Right atrium auricular region (tissue), 2 donors: ENCODE data around the gene ALG12. TPM values are rescaled to one million over a fixed set of nuclear protein-coding genes. Genes with fewer than 3 reads are reported as not detected.
A peak's percentile ranks its signal among the peaks of the same experiment; 100 is the strongest.

Source experiments
- DNase-seq: peaks from one replicate; pipeline ENCODE4 v3.0.0-alpha.2; 2019; ENCODE audit warnings: low spot score
- H3K27ac ChIP-seq, 2 donors: fragments of 200-600 bp; sonication (generic); 1 replicate in 1 of 2; 2 replicates in 1 of 2; pipeline ENCODE4 v1.5.1; 2016 to 2019
- H3K27me3 ChIP-seq, 2 donors: fragments of 200-600 bp; sonication (generic); one replicate each; pipeline versions ENCODE4 v1.5.1 to v1.6.0; 2017 to 2019
- H3K36me3 ChIP-seq: fragments of 200-600 bp; sonication (generic); one replicate; pipeline ENCODE4 v1.5.1; 2016
- H3K4me1 ChIP-seq, 2 donors: fragments of 200-600 bp; sonication (generic); one replicate each; pipeline versions ENCODE4 v1.5.1 to v1.6.0; 2017 to 2019
- H3K4me3 ChIP-seq, 2 donors: fragments of 200-600 bp; sonication (generic); 1 replicate in 1 of 2; 2 replicates in 1 of 2; pipeline ENCODE4 v1.5.1; 2017 to 2019; ENCODE audit warnings: mild to moderate bottlenecking in 1 of 2, moderate library complexity in 1 of 2
- H3K9me3 ChIP-seq, 2 donors: fragments of 200-600 bp; sonication (generic); one replicate each; pipeline ENCODE4 v1.5.1; 2019
- total RNA-seq, 2 donors: library from RNA; depleted of rRNA; stranded (reverse); fragments of >200 nt; gene quantifications; one replicate each; pipeline ENCODE4 v1.1.0, GENCODE V29; 2016
- TF ChIP-seq, protein P1 (sequence below), 2 donors: fragments of 200-600 bp; sonication (generic); IDR thresholded peaks; one replicate each; pipeline ENCODE4 v1.5.1; 2019; ENCODE audit warnings: antibody characterized with exemption in 2 of 2

ALG12 gene
- total RNA-seq, 2 donors from 2014 or later: 19.7 to 19.8 TPM

DNA sequence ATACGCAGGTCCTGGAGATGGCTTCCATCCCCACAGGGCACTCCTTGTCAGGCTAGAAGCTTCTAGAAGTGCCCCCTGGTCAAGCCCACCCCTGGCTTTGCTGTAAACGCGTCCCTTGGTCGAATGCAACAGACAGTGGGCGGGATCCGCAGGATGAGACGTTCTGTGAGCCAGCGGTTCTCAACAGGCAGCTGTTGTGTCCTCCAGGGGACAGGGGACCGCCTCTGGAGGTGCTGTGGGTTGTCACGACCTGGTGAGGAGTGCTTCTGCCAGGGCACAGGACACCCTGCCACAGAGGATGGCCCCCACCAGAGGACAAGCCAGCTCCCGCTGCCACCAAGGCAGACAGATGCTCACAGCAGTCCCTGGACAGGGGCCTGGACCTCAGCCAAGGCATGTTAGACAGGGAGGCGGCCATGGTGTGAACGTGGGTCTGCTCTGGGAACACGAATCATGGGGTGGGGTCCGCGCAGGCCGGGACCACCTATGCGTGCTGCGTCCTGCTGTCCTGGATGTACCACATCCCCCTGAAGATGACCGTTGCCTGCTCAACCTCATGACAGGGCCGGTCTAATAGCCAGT lies 11.8 kb upstream of the ALG12 start:
- Histone ChIP-seq H3K27me3 (peaks cover 0 to 4% of the 10 kb centered on the region in 2 donors), H3K27ac (no peak overlapping the region), H3K4me1 (peaks cover 0 to 61% of the 10 kb centered on the region in 2 donors), H3K4me3 (no peak overlapping the region), H3K36me3 (peaks cover 11% of the 10 kb centered on the region), H3K9me3 (no peaks in the 10 kb centered on the region)
- DNase-seq: no peak
- TF ChIP-seq, protein P1, sequence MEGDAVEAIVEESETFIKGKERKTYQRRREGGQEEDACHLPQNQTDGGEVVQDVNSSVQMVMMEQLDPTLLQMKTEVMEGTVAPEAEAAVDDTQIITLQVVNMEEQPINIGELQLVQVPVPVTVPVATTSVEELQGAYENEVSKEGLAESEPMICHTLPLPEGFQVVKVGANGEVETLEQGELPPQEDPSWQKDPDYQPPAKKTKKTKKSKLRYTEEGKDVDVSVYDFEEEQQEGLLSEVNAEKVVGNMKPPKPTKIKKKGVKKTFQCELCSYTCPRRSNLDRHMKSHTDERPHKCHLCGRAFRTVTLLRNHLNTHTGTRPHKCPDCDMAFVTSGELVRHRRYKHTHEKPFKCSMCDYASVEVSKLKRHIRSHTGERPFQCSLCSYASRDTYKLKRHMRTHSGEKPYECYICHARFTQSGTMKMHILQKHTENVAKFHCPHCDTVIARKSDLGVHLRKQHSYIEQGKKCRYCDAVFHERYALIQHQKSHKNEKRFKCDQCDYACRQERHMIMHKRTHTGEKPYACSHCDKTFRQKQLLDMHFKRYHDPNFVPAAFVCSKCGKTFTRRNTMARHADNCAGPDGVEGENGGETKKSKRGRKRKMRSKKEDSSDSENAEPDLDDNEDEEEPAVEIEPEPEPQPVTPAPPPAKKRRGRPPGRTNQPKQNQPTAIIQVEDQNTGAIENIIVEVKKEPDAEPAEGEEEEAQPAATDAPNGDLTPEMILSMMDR (IDR thresholded peaks at IDR 0.05): no peak

DNA sequence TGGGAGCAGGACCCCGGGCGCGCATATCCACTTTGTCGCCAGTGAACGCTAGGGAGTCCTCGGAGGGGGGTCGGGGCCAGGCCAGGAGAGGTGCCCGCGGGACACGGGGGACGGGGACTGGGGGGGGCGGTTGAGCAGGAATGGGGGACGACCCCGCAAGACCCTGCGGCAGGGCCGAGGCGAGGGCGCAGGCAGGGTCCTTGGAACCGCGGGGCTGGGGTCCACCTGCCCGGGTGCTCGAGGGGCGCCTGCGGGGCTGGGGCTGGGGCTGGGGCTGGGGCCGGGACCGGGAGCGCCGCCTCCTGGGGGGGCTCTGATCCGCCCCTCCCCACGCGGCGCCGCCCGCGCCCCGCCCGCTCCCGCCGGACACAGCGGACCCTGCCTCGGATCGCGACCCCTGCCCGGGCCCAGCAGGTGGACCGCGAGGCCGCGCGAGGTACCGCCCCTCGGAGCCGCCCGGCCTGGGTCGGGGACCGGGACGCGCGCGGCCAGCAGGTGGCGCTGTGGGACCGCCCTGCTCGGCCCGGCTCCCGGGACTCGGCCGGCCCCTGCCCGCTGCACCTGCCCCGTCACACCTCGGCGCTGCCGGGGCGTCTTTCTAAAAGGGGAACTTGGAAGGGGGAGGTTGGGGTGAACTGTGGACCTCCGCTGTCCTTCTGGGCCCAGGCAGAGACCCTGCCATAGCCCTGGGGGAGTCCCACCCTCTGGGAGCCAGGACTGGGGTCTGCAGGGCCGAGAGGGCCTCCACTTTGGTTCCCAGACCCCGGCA lies 11.2 kb upstream of the ALG12 start:
- peaks cover 0 to 54% of the 10 kb centered on the region in 2 donors for H3K4me1 ChIP-seq
- DNase-seq: no peak
- no peaks in the 10 kb centered on the region for H3K9me3 ChIP-seq
- H3K36me3 ChIP-seq: peaks cover 11% of the 10 kb centered on the region
- H3K27ac ChIP-seq: no peak overlapping the region
- H3K4me3 ChIP-seq: peak overlapping the region in 1 of 2 donors; percentile 18
- peaks cover 0 to 4% of the 10 kb centered on the region in 2 donors for H3K27me3 ChIP-seq
- TF ChIP-seq, protein P1 (IDR thresholded peaks at IDR 0.05): peak; percentile 94 to 98

GRCh38 chr22:49928555-49929210 lies 10.4 kb upstream of the ALG12 start:
- Histone ChIP-seq H3K27me3 (peaks cover 0 to 4% of the 10 kb centered on the region in 2 donors), H3K36me3 (peaks cover 14% of the 10 kb centered on the region), H3K4me1 (peaks cover 0 to 47% of the 10 kb centered on the region in 2 donors), H3K9me3 (no peaks in the 10 kb centered on the region), H3K27ac (no peak overlapping the region), H3K4me3 (no peak overlapping the region)
- DNase-seq: no peak
- TF ChIP-seq, protein P1 (IDR thresholded peaks at IDR 0.05): no peak

- no peaks in the 10 kb centered on the region for H3K9me3 ChIP-seq
- TF ChIP-seq, protein P1 (IDR thresholded peaks at IDR 0.05): no peak
- H3K27ac ChIP-seq: no peak overlapping the region
- peaks cover 0 to 41% of the 10 kb centered on the region in 2 donors for H3K4me1 ChIP-seq
- peaks cover 15% of the 10 kb centered on the region for H3K36me3 ChIP-seq
- no peak overlapping the region for H3K4me3 ChIP-seq
- no peak for DNase-seq
- peaks cover 0 to 4% of the 10 kb centered on the region in 2 donors for H3K27me3 ChIP-seq
These were observed 9.9 kb upstream of the ALG12 start for GRCh38 chr22:49928185-49928495.

DNA sequence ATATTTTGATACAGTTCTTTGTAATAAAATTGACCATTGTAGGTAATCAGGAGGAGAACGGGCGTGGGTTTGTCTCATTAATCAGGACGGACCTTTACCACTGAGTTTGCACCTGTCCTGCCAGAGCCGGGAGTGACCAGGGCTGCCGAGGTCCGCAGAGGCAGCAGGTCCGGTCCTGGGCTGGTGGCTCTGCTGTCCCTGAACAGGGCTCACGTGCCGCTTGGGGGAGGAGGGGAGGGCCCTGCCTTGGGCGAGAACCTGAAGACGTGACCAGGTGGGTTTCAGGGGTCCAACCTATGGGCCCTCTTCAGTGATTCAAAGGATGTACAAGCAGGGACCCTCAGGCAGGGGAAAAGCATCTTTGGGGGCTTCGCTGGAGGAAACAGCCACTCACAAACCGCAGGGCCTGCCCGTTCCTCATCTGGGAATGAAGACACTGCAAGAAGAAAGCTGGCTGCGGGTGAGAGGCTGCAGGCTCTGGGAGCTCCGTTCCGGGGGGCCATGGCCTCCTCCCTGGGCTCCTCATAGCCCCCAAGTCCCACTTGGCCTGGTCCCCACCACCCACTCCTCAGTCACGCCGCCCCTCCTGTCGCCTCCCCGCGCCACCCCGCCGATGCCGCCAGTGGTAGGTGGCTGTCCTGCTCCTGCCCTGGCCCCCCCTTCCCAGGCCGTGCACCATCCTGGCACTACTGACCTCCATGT lies 9.4 kb upstream of the ALG12 start:
- Histone ChIP-seq H3K27ac (no peak overlapping the region), H3K36me3 (peaks cover 15% of the 10 kb centered on the region), H3K4me3 (no peak overlapping the region), H3K9me3 (no peaks in the 10 kb centered on the region), H3K4me1 (peaks cover 0 to 36% of the 10 kb centered on the region in 2 donors), H3K27me3 (peaks cover 0 to 4% of the 10 kb centered on the region in 2 donors)
- TF ChIP-seq, protein P1 (IDR thresholded peaks at IDR 0.05): no peak
- no peak for DNase-seq
